Liver (tissue), 9 donors: Measurements from ENCODE around the gene TBC1D24. TPM values are rescaled to one million over a fixed set of nuclear protein-coding genes. Genes with fewer than 3 reads are reported as not detected.

ENCODE experiments used
- DNase-seq: peaks from one replicate; pipeline ENCODE4 v3.0.0-alpha.2; 2017; ENCODE audit warnings: low spot score
- H3K27ac ChIP-seq, 2 donors: one replicate each; pipeline ENCODE4 v1.7.0; 2013; ENCODE audit warnings: inconsistent platforms in 2 of 2, low read length in 2 of 2, control low read depth in 1 of 2, low read depth in 1 of 2, mild to moderate bottlenecking in 1 of 2
- H3K27me3 ChIP-seq, 4 donors: one replicate each; pipeline versions ENCODE4 v1.6.1 to v1.7.0; 2013; ENCODE audit warnings: low read length in 3 of 4, inconsistent platforms in 1 of 4, mild to moderate bottlenecking in 1 of 4, moderate library complexity in 1 of 4; ENCODE audit not compliant: control insufficient read depth in 4 of 4, insufficient read depth in 4 of 4
- H3K36me3 ChIP-seq, 4 donors: one replicate each; pipeline versions ENCODE4 v1.6.1 to v1.7.0; 2013; ENCODE audit warnings: low read length in 3 of 4, mild to moderate bottlenecking in 3 of 4, low read depth in 1 of 4, moderate library complexity in 1 of 4; ENCODE audit not compliant: control insufficient read depth in 4 of 4, insufficient read depth in 3 of 4
- H3K4me1 ChIP-seq, 4 donors: one replicate each; pipeline versions ENCODE4 v1.6.1 to v1.7.0; 2013; ENCODE audit warnings: low read length in 3 of 4, mild to moderate bottlenecking in 3 of 4, moderate library complexity in 1 of 4; ENCODE audit not compliant: control insufficient read depth in 4 of 4, insufficient read depth in 4 of 4
- H3K4me3 ChIP-seq, 3 donors: one replicate each; pipeline versions ENCODE4 v1.6.1 to v1.7.0; 2013; ENCODE audit warnings: low read length in 3 of 3, control low read depth in 1 of 3, low read depth in 1 of 3, mild to moderate bottlenecking in 1 of 3
- H3K9ac ChIP-seq, 2 donors: one replicate each; pipeline ENCODE4 v1.7.0; 2013; ENCODE audit warnings: low read length in 2 of 2, mild to moderate bottlenecking in 2 of 2, moderate library complexity in 2 of 2, control low read depth in 1 of 2, low read depth in 1 of 2
- H3K9me3 ChIP-seq, 4 donors: one replicate each; pipeline versions ENCODE4 v1.6.1 to v1.7.0; 2013; ENCODE audit warnings: low read length in 3 of 4; ENCODE audit not compliant: control insufficient read depth in 4 of 4
- RXRA ChIP-seq, 2 donors: IDR thresholded peaks; 2 replicates each; pipeline ENCODE4 v1.6.1; 2017 to 2018; ENCODE audit warnings: antibody characterized with exemption in 2 of 2, mild to moderate bottlenecking in 1 of 2
- WGBS: extraction: QIAGEN DNeasy Blood & Tissue Kit; methylation state at CpG from one replicate; pipeline ENCODE4 v1.1.7; 2013; 5-methylcytosine and 5-hydroxymethylcytosine counted together
- polyA plus RNA-seq, 2 donors: library from polyadenylated mRNA; stranded (reverse) in 1 of 2; unstranded in 1 of 2; fragments of 200-250 nt in 1 of 2; fragments of >200 nt in 1 of 2; fragmentation: Nextera tagmentation in 1 of 2; extraction: Ambion mirVana in 1 of 2; gene quantifications; one replicate each; pipeline versions ENCODE4 v1.2.1 to v1.2.3, GENCODE V29; 2013 to 2015
- total RNA-seq, 2 donors: library from RNA; depleted of rRNA; stranded (reverse); fragments of >200 nt; gene quantifications; one replicate each; pipeline ENCODE4 v1.2.3, GENCODE V29; 2014
- TF ChIP-seq, protein P1 (sequence below): IDR thresholded peaks from 2 replicates; pipeline ENCODE4 v1.6.1; 2016; ENCODE audit warnings: antibody characterized with exemption, mild to moderate bottlenecking
- TF ChIP-seq, protein P2 (sequence below): fragments of 150-350 bp; IDR thresholded peaks from 2 replicates; pipeline ENCODE4 v1.5.1; 2017; ENCODE audit warnings: improper control_type of control experiment, low read depth, low read length; ENCODE audit not compliant: missing input control
- TF ChIP-seq, protein P3 (sequence below): IDR thresholded peaks from 2 replicates; pipeline ENCODE4 v1.6.1; 2016; ENCODE audit warnings: antibody characterized with exemption
- donor health status: healthy.
- donor health status: healthy.
- donor health status: healthy.
- donor health status: healthy.
- donor health status: healthy.

Gene TBC1D24
- total and polyA plus RNA-seq, 4 donors: 8.4 to 22.3 (median 11.5) TPM

DNA sequence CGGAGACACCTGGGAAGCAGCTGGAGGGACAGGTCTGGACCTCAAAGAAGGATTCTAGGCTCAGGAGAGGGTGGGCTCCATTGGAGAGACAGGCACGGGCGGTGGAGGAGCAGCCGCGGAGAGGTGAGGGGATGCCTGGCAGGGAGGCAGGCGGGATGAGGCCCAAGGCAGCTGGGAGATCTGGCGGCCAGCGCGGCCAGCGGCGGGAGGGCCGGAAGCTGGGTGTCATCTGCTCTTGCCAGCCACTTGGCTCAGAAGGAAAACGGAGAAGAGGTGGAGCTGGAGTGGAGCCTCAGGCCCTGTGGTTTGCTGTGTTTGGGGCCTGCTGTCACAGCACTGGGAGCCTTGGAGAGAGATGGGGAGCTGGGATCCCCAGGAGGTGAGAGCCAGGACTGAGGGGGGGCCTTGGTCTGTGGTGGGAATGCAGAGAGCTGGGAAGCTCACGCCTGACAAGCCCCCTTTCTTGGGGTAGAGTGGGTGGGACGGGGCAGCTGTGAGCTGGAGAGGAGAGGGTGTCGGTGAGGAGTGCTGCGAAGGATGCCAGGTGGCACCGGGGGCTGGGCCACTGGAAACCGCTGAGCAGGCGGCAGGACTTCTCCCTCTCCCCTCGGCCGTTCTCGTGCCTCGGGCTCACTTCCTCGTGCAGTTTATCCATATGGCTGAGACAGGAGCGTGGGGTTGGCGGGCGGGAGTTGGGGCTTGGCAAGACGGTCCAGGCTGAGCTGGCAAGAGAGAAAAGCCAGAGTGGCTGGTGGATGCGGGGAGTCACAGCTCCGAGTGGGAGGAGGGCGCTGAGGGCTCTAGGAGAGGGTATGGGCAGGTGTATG is 8.0 kb downstream of the TBC1D24 start (continued):
- TF ChIP-seq, protein P1, sequence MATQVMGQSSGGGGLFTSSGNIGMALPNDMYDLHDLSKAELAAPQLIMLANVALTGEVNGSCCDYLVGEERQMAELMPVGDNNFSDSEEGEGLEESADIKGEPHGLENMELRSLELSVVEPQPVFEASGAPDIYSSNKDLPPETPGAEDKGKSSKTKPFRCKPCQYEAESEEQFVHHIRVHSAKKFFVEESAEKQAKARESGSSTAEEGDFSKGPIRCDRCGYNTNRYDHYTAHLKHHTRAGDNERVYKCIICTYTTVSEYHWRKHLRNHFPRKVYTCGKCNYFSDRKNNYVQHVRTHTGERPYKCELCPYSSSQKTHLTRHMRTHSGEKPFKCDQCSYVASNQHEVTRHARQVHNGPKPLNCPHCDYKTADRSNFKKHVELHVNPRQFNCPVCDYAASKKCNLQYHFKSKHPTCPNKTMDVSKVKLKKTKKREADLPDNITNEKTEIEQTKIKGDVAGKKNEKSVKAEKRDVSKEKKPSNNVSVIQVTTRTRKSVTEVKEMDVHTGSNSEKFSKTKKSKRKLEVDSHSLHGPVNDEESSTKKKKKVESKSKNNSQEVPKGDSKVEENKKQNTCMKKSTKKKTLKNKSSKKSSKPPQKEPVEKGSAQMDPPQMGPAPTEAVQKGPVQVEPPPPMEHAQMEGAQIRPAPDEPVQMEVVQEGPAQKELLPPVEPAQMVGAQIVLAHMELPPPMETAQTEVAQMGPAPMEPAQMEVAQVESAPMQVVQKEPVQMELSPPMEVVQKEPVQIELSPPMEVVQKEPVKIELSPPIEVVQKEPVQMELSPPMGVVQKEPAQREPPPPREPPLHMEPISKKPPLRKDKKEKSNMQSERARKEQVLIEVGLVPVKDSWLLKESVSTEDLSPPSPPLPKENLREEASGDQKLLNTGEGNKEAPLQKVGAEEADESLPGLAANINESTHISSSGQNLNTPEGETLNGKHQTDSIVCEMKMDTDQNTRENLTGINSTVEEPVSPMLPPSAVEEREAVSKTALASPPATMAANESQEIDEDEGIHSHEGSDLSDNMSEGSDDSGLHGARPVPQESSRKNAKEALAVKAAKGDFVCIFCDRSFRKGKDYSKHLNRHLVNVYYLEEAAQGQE: no peak
- no peak for TF ChIP-seq RXRA (IDR thresholded peaks at IDR 0.05)

DNA sequence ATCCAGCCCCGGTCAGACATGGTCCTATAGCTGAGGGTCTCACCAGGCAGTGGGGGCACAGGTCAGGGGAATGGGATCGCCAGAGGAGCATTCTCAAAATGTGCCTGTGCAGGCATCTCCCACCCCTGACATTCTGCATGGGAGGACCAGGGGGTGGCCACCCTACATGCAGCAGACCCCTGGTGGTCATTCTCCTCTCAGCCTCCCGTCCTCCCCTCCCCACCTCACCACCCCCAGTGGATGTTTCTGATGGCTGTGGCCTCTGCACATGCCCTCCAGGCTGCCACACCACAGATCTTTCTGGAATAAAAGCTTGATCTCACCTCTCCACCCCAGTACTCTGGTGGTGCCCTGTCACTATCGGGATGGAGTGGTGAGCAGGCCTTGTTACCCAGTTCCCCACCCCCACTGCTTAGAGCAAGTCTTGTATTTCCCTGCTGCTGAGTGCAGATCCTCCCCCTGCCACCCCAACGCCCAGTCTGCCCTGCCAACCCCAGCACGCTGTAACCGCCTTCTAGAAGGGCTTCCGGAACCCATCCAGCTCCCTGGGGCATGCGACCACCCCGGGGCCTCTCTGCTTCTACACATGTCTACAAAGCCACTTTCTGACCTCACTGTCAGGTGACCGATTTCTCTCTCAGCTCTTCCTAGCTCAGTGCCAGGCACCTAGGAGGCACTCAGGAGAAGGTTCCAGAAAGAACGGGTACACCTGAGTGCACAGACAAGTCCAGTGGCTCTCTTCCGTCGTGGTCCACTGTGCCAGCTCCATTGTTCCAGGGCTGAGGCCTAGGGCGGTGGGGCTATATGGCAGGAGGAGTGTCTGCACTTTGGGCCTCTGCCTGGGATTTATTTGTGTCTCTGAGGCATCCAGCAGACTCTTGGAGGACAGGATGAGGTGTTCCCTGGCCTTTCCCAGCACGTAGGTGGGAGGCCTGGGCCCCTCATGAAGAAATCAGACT is 9.3 kb downstream of the TBC1D24 start:
- peak overlapping the region; percentile 5 to 32 for H3K27ac ChIP-seq

More for the DNA sequence above, 9.3 kb downstream of the TBC1D24 start:
- DNase-seq: no peak
- TF ChIP-seq, protein P2, sequence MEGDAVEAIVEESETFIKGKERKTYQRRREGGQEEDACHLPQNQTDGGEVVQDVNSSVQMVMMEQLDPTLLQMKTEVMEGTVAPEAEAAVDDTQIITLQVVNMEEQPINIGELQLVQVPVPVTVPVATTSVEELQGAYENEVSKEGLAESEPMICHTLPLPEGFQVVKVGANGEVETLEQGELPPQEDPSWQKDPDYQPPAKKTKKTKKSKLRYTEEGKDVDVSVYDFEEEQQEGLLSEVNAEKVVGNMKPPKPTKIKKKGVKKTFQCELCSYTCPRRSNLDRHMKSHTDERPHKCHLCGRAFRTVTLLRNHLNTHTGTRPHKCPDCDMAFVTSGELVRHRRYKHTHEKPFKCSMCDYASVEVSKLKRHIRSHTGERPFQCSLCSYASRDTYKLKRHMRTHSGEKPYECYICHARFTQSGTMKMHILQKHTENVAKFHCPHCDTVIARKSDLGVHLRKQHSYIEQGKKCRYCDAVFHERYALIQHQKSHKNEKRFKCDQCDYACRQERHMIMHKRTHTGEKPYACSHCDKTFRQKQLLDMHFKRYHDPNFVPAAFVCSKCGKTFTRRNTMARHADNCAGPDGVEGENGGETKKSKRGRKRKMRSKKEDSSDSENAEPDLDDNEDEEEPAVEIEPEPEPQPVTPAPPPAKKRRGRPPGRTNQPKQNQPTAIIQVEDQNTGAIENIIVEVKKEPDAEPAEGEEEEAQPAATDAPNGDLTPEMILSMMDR: no peak
- TF ChIP-seq, protein P3, sequence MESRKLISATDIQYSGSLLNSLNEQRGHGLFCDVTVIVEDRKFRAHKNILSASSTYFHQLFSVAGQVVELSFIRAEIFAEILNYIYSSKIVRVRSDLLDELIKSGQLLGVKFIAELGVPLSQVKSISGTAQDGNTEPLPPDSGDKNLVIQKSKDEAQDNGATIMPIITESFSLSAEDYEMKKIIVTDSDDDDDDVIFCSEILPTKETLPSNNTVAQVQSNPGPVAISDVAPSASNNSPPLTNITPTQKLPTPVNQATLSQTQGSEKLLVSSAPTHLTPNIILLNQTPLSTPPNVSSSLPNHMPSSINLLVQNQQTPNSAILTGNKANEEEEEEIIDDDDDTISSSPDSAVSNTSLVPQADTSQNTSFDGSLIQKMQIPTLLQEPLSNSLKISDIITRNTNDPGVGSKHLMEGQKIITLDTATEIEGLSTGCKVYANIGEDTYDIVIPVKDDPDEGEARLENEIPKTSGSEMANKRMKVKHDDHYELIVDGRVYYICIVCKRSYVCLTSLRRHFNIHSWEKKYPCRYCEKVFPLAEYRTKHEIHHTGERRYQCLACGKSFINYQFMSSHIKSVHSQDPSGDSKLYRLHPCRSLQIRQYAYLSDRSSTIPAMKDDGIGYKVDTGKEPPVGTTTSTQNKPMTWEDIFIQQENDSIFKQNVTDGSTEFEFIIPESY: no peak
- Histone ChIP-seq H3K4me1 (peaks cover 21 to 47% (median 30%) of the 10 kb centered on the region in 4 donors), H3K9me3 (no peaks in the 10 kb centered on the region), H3K36me3 (no peaks in the 10 kb centered on the region), H3K9ac (no peak overlapping the region), H3K4me3 (no peak overlapping the region), H3K27me3 (no peaks in the 10 kb centered on the region)
- WGBS: 93% methylated on average over 16 of the region's 16 CpGs
